ENCODE results near the gene CD80. TPM values are rescaled to one million over a fixed set of nuclear protein-coding genes. Genes with fewer than 3 reads are reported as not detected.

CD80 gene
- polyA plus RNA-seq, 1 of the 3 experiments (the other 2 are of a cell fraction): not detected

GRCh38 chr3:119592861-119593260 lies 33.4 kb upstream of the CD80 start:
- no peak for DNase-seq
- Histone ChIP-seq H3K4me3 (ENCODE audit: low read depth in 2 of 2, low read length in 1 of 2) (no peak overlapping the region), H3K4me2 (no peak overlapping the region), H4K20me1 (ENCODE audit: insufficient read depth) (no peaks in the 10 kb centered on the region), H3K9me2 (no peaks in the 10 kb centered on the region), H3K27ac (ENCODE audit: low read depth in 2 of 2, low read length in 1 of 2) (no peak overlapping the region), H3F3A (replicated peaks; ENCODE audit: insufficient read depth) (no peaks in the 10 kb centered on the region), H3K27me3 (ENCODE audit: insufficient read depth) (no peaks in the 10 kb centered on the region), H3K36me3 (replicated peaks in 1 of 2; ENCODE audit: control insufficient read depth in 1 of 2, insufficient read depth in 2 of 2, low read length in 1 of 2) (no peaks in the 10 kb centered on the region), H3K9me3 (no peaks in the 10 kb centered on the region), H3K9ac (no peak overlapping the region), H2AFZ (ENCODE audit: low read depth) (no peak overlapping the region), H3K4me1 (ENCODE audit: control insufficient read depth in 1 of 2, insufficient read depth in 2 of 2, low read depth in 1 of 2, low read length in 1 of 2) (peaks cover 0 to 9% of the 10 kb centered on the region in 2 experiments; a peak in 1 of 4 replicates), H3K79me2 (ENCODE audit: insufficient read depth) (no peaks in the 10 kb centered on the region)
- TF ChIP-seq CTCF (IDR thresholded peaks at IDR 0.05) (no peak), EZH2phosphoT487 (IDR thresholded peaks at IDR 0.05; ENCODE audit: borderline replicate concordance, low read depth) (no peak), NRF1 (IDR thresholded peaks at IDR 0.05; ENCODE audit: low read depth, low read length) (no peak), RXRA (IDR thresholded peaks at IDR 0.05; ENCODE audit: borderline replicate concordance, low read depth) (no peak), POLR2AphosphoS5 (IDR thresholded peaks at IDR 0.05; ENCODE audit: low read depth, low read length) (no peak), MEF2A (IDR thresholded peaks at IDR 0.05; ENCODE audit: borderline replicate concordance, low read depth) (no peak), TCF12 (IDR thresholded peaks at IDR 0.05) (no peak), MXI1 (IDR thresholded peaks at IDR 0.05; ENCODE audit: low read depth, low read length) (no peak), GATA2 (CRISPR knock-in tag; IDR thresholded peaks at IDR 0.05) (no peak), FOSL2 (IDR thresholded peaks at IDR 0.05; ENCODE audit: borderline replicate concordance, low read depth) (no peak), PBX3 (IDR thresholded peaks at IDR 0.05) (no peak), SMC3 (IDR thresholded peaks at IDR 0.05; ENCODE audit: low read depth, low read length) (no peak), REST (IDR thresholded peaks at IDR 0.05; ENCODE audit: low read depth, low read length) (no peak), RCOR1 (IDR thresholded peaks at IDR 0.05; ENCODE audit: low read length) (no peak), FOXJ3 (CRISPR knock-in tag; IDR thresholded peaks at IDR 0.05) (no peak), TEAD4 (IDR thresholded peaks at IDR 0.05; ENCODE audit: borderline replicate concordance, insufficient read depth) (no peak), ELF1 (IDR thresholded peaks at IDR 0.05) (no peak), EP300 (IDR thresholded peaks at IDR 0.05; ENCODE audit: borderline replicate concordance in 1 of 2, low read depth in 1 of 2, low read length in 1 of 2) (no peak), SIN3A (IDR thresholded peaks at IDR 0.05; ENCODE audit: borderline replicate concordance, low read depth, low read length) (no peak)
- ChIA-PET POLR2A (no interaction called here), CTCF (no interaction called here)
- 59% methylated on average over 1 of the region's 1 CpG for WGBS (ENCODE audit: low lambda C conversion rate)

Measured in SK-N-SH (cell line).